ENCODE measurements around the gene CBX4.

Gene CBX4

DNA sequence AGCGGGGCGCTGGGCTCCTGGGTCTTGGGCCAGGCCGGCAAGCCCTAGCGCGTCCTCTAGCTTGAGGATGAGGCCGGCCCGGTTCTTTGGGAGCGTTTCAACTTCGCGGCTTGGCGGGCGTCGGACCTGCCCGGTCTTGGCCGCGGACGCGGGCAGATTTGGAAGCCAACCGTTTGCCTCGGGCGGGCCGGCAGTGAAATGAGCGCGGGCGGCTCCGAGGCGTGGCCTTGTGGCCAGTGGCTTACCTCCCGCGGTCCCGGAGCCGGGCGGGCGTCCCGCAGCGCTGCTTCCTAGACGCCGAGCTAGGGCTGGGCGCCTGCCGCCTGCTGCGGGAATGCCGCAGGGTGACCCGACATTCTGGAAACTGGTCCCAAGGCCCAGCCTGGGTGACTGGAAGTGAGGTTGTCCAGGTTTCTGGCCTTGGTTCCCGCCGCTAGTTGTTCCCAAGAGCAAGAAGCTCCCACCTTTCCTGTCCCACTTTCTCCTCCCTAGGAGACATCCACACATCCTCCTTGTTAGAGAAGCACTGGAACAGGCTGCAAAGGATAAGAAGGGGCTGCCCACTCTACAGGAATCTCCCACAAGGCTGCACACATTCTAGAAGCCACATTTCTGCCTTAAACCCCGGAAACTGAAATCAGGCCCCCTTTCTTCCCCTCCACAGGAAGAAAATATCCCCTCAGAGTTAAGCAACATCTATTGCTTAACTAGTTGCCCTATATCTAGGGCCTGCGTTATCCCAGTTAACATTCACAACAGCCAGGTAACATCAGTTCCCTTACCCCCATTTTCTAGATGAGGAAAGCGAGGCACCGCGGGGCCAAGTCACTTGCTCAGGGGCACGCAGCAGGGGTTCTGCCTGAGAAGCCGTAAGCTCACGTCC lies 37.8 kb downstream of the CBX4 start (continued):
- TF ChIP-seq ZNF292 (tag by site-specific recombination; IDR thresholded peaks at IDR 0.05; ENCODE audit: borderline replicate concordance, low read depth), result no peak
- no peak for TF ChIP-seq ZNF23 (tag by site-specific recombination; IDR thresholded peaks at IDR 0.05; ENCODE audit: borderline replicate concordance)
- peak; percentile 87 for TF ChIP-seq IKZF3 (tag by site-specific recombination; IDR thresholded peaks at IDR 0.05)
- TF ChIP-seq, protein P1, sequence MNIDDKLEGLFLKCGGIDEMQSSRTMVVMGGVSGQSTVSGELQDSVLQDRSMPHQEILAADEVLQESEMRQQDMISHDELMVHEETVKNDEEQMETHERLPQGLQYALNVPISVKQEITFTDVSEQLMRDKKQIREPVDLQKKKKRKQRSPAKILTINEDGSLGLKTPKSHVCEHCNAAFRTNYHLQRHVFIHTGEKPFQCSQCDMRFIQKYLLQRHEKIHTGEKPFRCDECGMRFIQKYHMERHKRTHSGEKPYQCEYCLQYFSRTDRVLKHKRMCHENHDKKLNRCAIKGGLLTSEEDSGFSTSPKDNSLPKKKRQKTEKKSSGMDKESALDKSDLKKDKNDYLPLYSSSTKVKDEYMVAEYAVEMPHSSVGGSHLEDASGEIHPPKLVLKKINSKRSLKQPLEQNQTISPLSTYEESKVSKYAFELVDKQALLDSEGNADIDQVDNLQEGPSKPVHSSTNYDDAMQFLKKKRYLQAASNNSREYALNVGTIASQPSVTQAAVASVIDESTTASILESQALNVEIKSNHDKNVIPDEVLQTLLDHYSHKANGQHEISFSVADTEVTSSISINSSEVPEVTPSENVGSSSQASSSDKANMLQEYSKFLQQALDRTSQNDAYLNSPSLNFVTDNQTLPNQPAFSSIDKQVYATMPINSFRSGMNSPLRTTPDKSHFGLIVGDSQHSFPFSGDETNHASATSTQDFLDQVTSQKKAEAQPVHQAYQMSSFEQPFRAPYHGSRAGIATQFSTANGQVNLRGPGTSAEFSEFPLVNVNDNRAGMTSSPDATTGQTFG (tag by site-specific recombination; IDR thresholded peaks at IDR 0.05; ENCODE audit: borderline replicate concordance), result no peak
- TF ChIP-seq, protein P2, sequence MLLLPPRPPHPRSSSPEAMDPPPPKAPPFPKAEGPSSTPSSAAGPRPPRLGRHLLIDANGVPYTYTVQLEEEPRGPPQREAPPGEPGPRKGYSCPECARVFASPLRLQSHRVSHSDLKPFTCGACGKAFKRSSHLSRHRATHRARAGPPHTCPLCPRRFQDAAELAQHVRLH (tag by site-specific recombination; IDR thresholded peaks at IDR 0.05), result no peak
- TF ChIP-seq ZNF426 (tag by site-specific recombination; IDR thresholded peaks at IDR 0.05), result no peak
- TF ChIP-seq ZNF76 (tag by site-specific recombination; IDR thresholded peaks at IDR 0.05; ENCODE audit: borderline replicate concordance, low read depth), result peak; percentile 9; the same call in 1 of the 2 replicates
- TF ChIP-seq, protein P3, sequence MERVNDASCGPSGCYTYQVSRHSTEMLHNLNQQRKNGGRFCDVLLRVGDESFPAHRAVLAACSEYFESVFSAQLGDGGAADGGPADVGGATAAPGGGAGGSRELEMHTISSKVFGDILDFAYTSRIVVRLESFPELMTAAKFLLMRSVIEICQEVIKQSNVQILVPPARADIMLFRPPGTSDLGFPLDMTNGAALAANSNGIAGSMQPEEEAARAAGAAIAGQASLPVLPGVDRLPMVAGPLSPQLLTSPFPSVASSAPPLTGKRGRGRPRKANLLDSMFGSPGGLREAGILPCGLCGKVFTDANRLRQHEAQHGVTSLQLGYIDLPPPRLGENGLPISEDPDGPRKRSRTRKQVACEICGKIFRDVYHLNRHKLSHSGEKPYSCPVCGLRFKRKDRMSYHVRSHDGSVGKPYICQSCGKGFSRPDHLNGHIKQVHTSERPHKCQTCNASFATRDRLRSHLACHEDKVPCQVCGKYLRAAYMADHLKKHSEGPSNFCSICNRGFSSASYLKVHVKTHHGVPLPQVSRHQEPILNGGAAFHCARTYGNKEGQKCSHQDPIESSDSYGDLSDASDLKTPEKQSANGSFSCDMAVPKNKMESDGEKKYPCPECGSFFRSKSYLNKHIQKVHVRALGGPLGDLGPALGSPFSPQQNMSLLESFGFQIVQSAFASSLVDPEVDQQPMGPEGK (tag by site-specific recombination; IDR thresholded peaks at IDR 0.05), result 0 out of 2 replicates have a peak, but pooled peaks have one; percentile 36
- TF ChIP-seq, protein P4, sequence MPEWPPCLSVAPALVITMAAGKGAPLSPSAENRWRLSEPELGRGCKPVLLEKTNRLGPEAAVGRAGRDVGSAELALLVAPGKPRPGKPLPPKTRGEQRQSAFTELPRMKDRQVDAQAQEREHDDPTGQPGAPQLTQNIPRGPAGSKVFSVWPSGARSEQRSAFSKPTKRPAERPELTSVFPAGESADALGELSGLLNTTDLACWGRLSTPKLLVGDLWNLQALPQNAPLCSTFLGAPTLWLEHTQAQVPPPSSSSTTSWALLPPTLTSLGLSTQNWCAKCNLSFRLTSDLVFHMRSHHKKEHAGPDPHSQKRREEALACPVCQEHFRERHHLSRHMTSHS (tag by site-specific recombination; IDR thresholded peaks at IDR 0.05), result no peak
- TF ChIP-seq ZSCAN30 (tag by site-specific recombination; IDR thresholded peaks at IDR 0.05), result peak; percentile 75
- TF ChIP-seq ZNF2 (tag by site-specific recombination; IDR thresholded peaks at IDR 0.05), result peak; percentile 62; the same call in 1 of the 2 replicates
- TF ChIP-seq KLF8 (tag by site-specific recombination; IDR thresholded peaks at IDR 0.05), result peak; percentile 76; the same call in 1 of the 2 replicates
- no peak for TF ChIP-seq REPIN1 (tag by site-specific recombination; IDR thresholded peaks at IDR 0.05; ENCODE audit: low read depth)
- no peak for TF ChIP-seq ZNF146 (tag by site-specific recombination; IDR thresholded peaks at IDR 0.05)
- TF ChIP-seq GLI2 (tag by site-specific recombination; IDR thresholded peaks at IDR 0.05; ENCODE audit: borderline replicate concordance, low read depth), result no peak
- TF ChIP-seq ZNF626 (tag by site-specific recombination; IDR thresholded peaks at IDR 0.05), result no peak
- TF ChIP-seq ZNF560 (tag by site-specific recombination; IDR thresholded peaks at IDR 0.05; ENCODE audit: borderline replicate concordance), result no peak
- TF ChIP-seq, protein P5, sequence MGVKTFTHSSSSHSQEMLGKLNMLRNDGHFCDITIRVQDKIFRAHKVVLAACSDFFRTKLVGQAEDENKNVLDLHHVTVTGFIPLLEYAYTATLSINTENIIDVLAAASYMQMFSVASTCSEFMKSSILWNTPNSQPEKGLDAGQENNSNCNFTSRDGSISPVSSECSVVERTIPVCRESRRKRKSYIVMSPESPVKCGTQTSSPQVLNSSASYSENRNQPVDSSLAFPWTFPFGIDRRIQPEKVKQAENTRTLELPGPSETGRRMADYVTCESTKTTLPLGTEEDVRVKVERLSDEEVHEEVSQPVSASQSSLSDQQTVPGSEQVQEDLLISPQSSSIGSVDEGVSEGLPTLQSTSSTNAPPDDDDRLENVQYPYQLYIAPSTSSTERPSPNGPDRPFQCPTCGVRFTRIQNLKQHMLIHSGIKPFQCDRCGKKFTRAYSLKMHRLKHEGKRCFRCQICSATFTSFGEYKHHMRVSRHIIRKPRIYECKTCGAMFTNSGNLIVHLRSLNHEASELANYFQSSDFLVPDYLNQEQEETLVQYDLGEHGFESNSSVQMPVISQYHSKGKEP (tag by site-specific recombination; IDR thresholded peaks at IDR 0.05), result no peak
- TF ChIP-seq ZFHX2 (tag by site-specific recombination; conservative IDR thresholded peaks at IDR 0.05), result peak; percentile 63
- peak; percentile 43 for TF ChIP-seq SP3 (tag by site-specific recombination; IDR thresholded peaks at IDR 0.05)
- TF ChIP-seq MYNN (tag by site-specific recombination; IDR thresholded peaks at IDR 0.05; ENCODE audit: borderline replicate concordance), result no peak; the same call in 1 of the 2 replicates
- no peak for TF ChIP-seq RBAK (tag by site-specific recombination; IDR thresholded peaks at IDR 0.05)
- no peak for TF ChIP-seq YY1 (tag by site-specific recombination; IDR thresholded peaks at IDR 0.05)
- TF ChIP-seq ZNF670 (tag by site-specific recombination; IDR thresholded peaks at IDR 0.05; ENCODE audit: low read depth), result no peak
- TF ChIP-seq ZNF624 (tag by site-specific recombination; IDR thresholded peaks at IDR 0.05), result no peak
- no peak for TF ChIP-seq ZNF394 (tag by site-specific recombination; IDR thresholded peaks at IDR 0.05; ENCODE audit: borderline replicate concordance)
- TF ChIP-seq ZNF248 (tag by site-specific recombination; IDR thresholded peaks at IDR 0.05), result no peak
- no peak; the same call in 1 of the 2 replicates for TF ChIP-seq KLF10 (tag by site-specific recombination; IDR thresholded peaks at IDR 0.05)
- TF ChIP-seq, protein P6, sequence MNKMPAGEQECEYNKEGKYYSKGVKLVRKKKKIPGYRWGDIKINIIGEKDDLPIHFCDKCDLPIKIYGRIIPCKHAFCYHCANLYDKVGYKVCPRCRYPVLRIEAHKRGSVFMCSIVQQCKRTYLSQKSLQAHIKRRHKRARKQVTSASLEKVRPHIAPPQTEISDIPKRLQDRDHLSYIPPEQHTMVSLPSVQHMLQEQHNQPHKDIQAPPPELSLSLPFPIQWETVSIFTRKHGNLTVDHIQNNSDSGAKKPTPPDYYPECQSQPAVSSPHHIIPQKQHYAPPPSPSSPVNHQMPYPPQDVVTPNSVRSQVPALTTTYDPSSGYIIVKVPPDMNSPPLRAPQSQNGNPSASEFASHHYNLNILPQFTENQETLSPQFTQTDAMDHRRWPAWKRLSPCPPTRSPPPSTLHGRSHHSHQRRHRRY (tag by site-specific recombination; IDR thresholded peaks at IDR 0.05), result no peak
- no peak for TF ChIP-seq ZNF664 (tag by site-specific recombination; IDR thresholded peaks at IDR 0.05)
- peak; percentile 51 for TF ChIP-seq GLIS2 (tag by site-specific recombination; IDR thresholded peaks at IDR 0.05)
